Endothelial cell of umbilical vein (primary cell): ENCODE measurements around the gene MAP3K14.

Source experiments
- CTCF ChIP-seq, 2 donors: IDR thresholded peaks; 1 replicate in 1 of 2; 2 replicates in 1 of 2; pipeline ENCODE4 v1.5.1; 2011; ENCODE audit warnings: low read length in 2 of 2, mild to moderate bottlenecking in 2 of 2, moderate library complexity in 2 of 2, control low read depth in 1 of 2, inconsistent platforms in 1 of 2, low read depth in 1 of 2; ENCODE audit not compliant: insufficient read depth in 1 of 2; ENCODE audit errors: extremely low read depth in 1 of 2
- EZH2 ChIP-seq: IDR thresholded peaks from 2 replicates; pipeline ENCODE4 v1.6.1; 2012; ENCODE audit warnings: borderline replicate concordance, low read depth, mild to moderate bottlenecking, moderate library complexity, low read length, inconsistent platforms; ENCODE audit not compliant: severe bottlenecking
- MYC ChIP-seq: IDR thresholded peaks from one replicate; pipeline ENCODE4 v1.6.1; 2011; ENCODE audit warnings: mild to moderate bottlenecking, low read depth, low read length
- POLR2A ChIP-seq: IDR thresholded peaks from 2 replicates; pipeline ENCODE4 v1.6.1; 2012; ENCODE audit warnings: low read depth, mild to moderate bottlenecking, control low read depth, low read length
- POLR2AphosphoS5 ChIP-seq: IDR thresholded peaks from 2 replicates; pipeline ENCODE4 v1.6.1; 2012; ENCODE audit warnings: low read depth, mild to moderate bottlenecking, control low read depth, low read length, moderate library complexity; ENCODE audit not compliant: insufficient read depth

- TF ChIP-seq MYC (no peak), CTCF (IDR thresholded peaks at IDR 0.05; ENCODE audit: extremely low read depth in 1 of 2, insufficient read depth in 1 of 2, low read depth in 1 of 2, low read length in 2 of 2) (peak; percentile 66 to 74), POLR2A (no peak), POLR2AphosphoS5 (no peak), EZH2 (no peak)
Observed at GRCh38 chr17:45270828-45271418, 45.9 kb downstream of the MAP3K14 start.
